Cardiac fibroblast (primary cell): ENCODE measurements around the gene CADM2.

Experiments
- DNase-seq, 2 donors: peaks; one replicate each; pipeline versions ENCODE4 v3.0.0 to v3.0.0-alpha.2; 2010; ENCODE audit warnings: low read depth in 2 of 2
- H3K4me3 ChIP-seq, 2 donors: replicated peaks in 1 of 2; 1 replicate in 1 of 2; 2 replicates in 1 of 2; pipeline ENCODE4 v1.5.1; 2011; ENCODE audit warnings: low read depth in 2 of 2, low read length in 2 of 2, mild to moderate bottlenecking in 2 of 2, moderate library complexity in 1 of 2
- CTCF ChIP-seq: IDR thresholded peaks from one replicate; pipeline ENCODE4 v1.5.1; 2011; ENCODE audit warnings: low read depth, mild to moderate bottlenecking, low read length, inconsistent platforms

CADM2 gene

GRCh38 chr3:84993956-84994355 lies 35.2 kb downstream of the CADM2 start:
- H3K4me3 ChIP-seq: no peak overlapping the region
- no peak for TF ChIP-seq CTCF
- no peak for DNase-seq

- no peak for DNase-seq
- no peak overlapping the region for H3K4me3 ChIP-seq
- TF ChIP-seq CTCF: no peak
Measured at GRCh38 chr3:84998545-84998944, 39.8 kb downstream of the CADM2 start.

- no peak for DNase-seq
- TF ChIP-seq CTCF: no peak
- no peak overlapping the region for H3K4me3 ChIP-seq
Measured at GRCh38 chr3:85003479-85003878, 44.7 kb downstream of the CADM2 start.

- TF ChIP-seq CTCF: no peak
- no peak overlapping the region for H3K4me3 ChIP-seq
- no peak for DNase-seq
Measured at GRCh38 chr3:85004147-85004546, 45.4 kb downstream of the CADM2 start.

GRCh38 chr3:85005946-85006345 lies 47.2 kb downstream of the CADM2 start:
- no peak for DNase-seq
- no peak for TF ChIP-seq CTCF
- H3K4me3 ChIP-seq: no peak overlapping the region

- DNase-seq: peak in 1 of 2 donors; percentile 1
- no peak overlapping the region for H3K4me3 ChIP-seq
- TF ChIP-seq CTCF: no peak
Measured at GRCh38 chr3:85007195-85008094, 48.7 kb downstream of the CADM2 start.
